Spleen (tissue), 7 donors: ENCODE data around the gene PPP1R37.

ENCODE experiments used
- CTCF ChIP-seq, 11 experiments: fragments of 200-600 bp in 7 of 11; fragments of 450-650 bp in 4 of 11; sonication (generic) in 4 of 11; IDR thresholded peaks in 8 of 11; conservative IDR thresholded peaks in 3 of 11; 1 replicate in 7 of 11; 2 replicates in 4 of 11; pipeline versions ENCODE4 v1.4.0 to v1.8.0; 2016 to 2021; ENCODE audit warnings: antibody characterized with exemption in 11 of 11, inconsistent platforms in 4 of 11, mild to moderate bottlenecking in 1 of 11
- POLR2A ChIP-seq, 3 donors: fragments of 450-650 bp; IDR thresholded peaks; one replicate each; pipeline ENCODE4 v1.5.1; 2017; ENCODE audit warnings: antibody characterized with exemption in 3 of 3, mild to moderate bottlenecking in 1 of 3
- POLR2AphosphoS5 ChIP-seq, 3 donors: sonication (generic); formaldehyde crosslinking; IDR thresholded peaks; one replicate each; pipeline ENCODE4 v1.5.1; 2017; ENCODE audit warnings: antibody characterized with exemption in 3 of 3
- donor health status: DM: no; HTN: no; CAD: no; lungs with moderate emphysema.
- donor health status: DM: no; HTN: no; CAD: no.
- donor health status: DM: no; HTN: no; CAD: no.

- TF ChIP-seq CTCF (IDR thresholded peaks at IDR 0.05 in 8 of 11, conservative IDR thresholded peaks at IDR 0.05 in 3 of 11) (no peak), POLR2AphosphoS5 (IDR thresholded peaks at IDR 0.05) (peak; percentile 8 to 67 (median 15)), POLR2A (IDR thresholded peaks at IDR 0.05) (no peak)
These were observed 24.2 kb downstream of the PPP1R37 start for GRCh38 chr19:45117167-45117594.
